Skeletal muscle satellite cell (primary cell): Measurements from ENCODE around the gene CRIP1.

Experiments used
- H3K27me3 ChIP-seq: 2 replicates; pipeline ENCODE4 v1.7.0; 2013; ENCODE audit warnings: low read length; ENCODE audit not compliant: control insufficient read depth, insufficient read depth
- H3K36me3 ChIP-seq: 2 replicates; pipeline ENCODE4 v1.7.0; 2013; ENCODE audit warnings: mild to moderate bottlenecking, control low read depth, low read length; ENCODE audit not compliant: insufficient read depth
- H3K4me1 ChIP-seq: 2 replicates; pipeline ENCODE4 v1.7.0; 2013; ENCODE audit warnings: low read length; ENCODE audit not compliant: control insufficient read depth, insufficient read depth
- H3K4me2 ChIP-seq: 2 replicates; pipeline ENCODE4 v1.7.0; 2013; ENCODE audit warnings: mild to moderate bottlenecking, low read length
- H3K4me3 ChIP-seq: 2 replicates; pipeline ENCODE4 v1.7.0; 2013; ENCODE audit warnings: low read length
- H3K9ac ChIP-seq: 2 replicates; pipeline ENCODE4 v1.7.0; 2013; ENCODE audit warnings: mild to moderate bottlenecking, low read depth, low read length, moderate library complexity
- H3K9me3 ChIP-seq: replicated peaks from 2 replicates; pipeline ENCODE4 v1.7.0; 2013; ENCODE audit warnings: mild to moderate bottlenecking, control low read depth, low read length

CRIP1 gene

DNA sequence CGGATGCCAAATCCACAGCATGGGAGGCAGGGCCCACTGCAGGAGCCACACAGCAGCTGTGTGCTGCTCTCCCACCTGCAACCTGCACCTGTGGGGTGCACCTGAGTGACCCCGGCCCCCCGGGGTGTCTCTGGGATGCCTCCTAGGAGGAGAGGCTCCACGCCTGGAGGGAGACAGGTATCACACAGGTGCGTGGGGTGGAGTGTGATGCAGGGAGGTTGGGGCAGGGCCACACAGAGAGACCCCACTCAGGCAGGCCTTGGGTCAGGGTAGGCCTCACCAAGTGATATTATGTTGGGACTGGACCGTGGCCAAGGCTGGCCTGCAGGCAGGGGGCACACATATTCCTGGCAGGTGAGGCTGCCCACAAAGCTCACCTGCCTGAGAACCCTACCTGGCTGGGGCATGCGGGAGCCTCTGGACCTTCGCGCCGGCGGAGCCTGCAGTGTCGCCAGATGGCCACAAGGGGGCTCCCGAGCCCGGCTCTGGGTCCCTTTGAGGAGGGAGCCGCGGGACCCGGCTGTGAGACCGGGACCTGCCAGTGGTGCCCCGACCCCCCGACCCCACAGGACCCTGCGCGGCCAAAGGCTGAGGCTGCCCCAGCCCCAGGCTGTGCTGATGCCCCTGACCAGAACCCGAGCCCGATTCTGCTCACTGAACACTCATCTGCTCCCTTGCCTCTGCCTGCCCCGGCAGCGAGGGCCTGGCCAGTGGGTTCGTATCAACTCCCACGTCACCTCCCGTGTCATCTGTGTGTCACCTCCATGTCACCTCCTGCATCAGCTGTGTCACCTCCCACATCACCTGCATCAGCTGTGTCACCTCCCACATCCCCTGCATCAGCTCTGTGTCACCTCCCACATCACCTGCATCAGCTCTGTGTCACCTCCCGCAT is 51.1 kb downstream of the CRIP1 start:
- Histone ChIP-seq H3K4me2 (no peak overlapping the region), H3K9me3 (no peaks in the 10 kb centered on the region), H3K27me3 (peaks cover 48% of the 10 kb centered on the region), H3K36me3 (no peaks in the 10 kb centered on the region), H3K9ac (no peak overlapping the region), H3K4me3 (no peak overlapping the region), H3K4me1 (peaks cover 2% of the 10 kb centered on the region)
